HL-60/S4 (cell line): ENCODE data around the gene ASPHD1.
"Not testable (repeated sequence)": the region's sequence is repeated elsewhere in the genome, so short reads cannot be mapped to it uniquely, and the experiment has no call there.

Experiments used
- in situ Hi-C: fragments of 300-500 bp; cut with MboI; formaldehyde crosslinking; loops from 2 replicates; pipeline ENCODE4 v1.14.3; 2022; ENCODE audit warnings: low sequenced_read_pairs

ASPHD1 gene

GRCh38 chr16:29927070-29927905 lies 27.0 kb downstream of the ASPHD1 start:
- in situ Hi-C loops = no loop called here

DNA sequence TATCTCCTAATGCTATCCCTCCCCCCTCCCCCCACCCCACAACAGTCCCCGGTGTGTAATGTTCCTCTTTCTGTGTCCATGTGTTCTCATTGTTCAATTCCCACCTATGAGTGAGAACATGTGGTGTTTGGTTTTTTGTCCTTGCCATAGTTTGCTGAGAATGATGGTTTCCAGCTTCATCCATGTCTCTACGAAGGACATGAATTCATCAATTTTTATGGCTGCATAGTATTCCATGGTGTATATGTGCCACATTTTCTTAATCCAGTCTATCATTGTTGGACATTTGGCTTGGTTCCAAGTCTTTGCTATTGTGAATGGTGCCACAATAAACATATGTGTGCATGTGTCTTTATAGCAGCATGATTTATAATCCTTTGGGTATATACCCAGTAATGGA lies 31.5 kb downstream of the ASPHD1 start:
- in situ Hi-C loops = not testable (repeated sequence)

DNA sequence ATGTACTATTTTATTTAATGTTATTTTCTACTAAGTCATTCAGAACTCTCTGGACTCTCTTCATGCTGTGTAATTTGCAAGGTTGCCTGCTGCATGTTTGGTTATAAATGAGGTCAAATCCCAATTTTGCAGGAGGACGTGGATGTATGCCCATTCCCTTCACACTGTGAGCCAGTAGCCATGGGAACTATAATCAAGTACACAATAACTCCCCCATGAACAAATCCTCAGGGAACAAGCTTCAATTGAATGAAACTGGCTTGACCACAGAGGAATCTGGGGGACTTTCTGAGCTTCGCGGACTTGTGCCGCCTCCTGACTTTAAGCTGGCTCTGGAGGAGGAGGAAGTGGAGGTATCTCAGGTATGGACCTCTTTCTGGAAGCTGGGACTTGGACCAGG lies 40.4 kb downstream of the ASPHD1 start:
- in situ Hi-C loops = no loop called here

GRCh38 chr16:29943846-29944799 lies 43.8 kb downstream of the ASPHD1 start:
- in situ Hi-C loops = no loop called here

- in situ Hi-C loops = no loop called here
These were observed 47.6 kb downstream of the ASPHD1 start for GRCh38 chr16:29947897-29948296.

GRCh38 chr16:29950806-29951461 lies 50.6 kb downstream of the ASPHD1 start:
- in situ Hi-C loops = no loop called here

- in situ Hi-C loops = no loop called here
These were observed 51.5 kb downstream of the ASPHD1 start for GRCh38 chr16:29951625-29952365.
